ENCODE measurements around the gene LILRB5. TPM values are rescaled to one million over a fixed set of nuclear protein-coding genes. Genes with fewer than 3 reads are reported as not detected.
A peak's percentile ranks its signal among the peaks of the same experiment; 100 is the strongest.
"Not testable (repeated sequence)": the region's sequence is repeated elsewhere in the genome, so short reads cannot be mapped to it uniquely, and the experiment has no call there.

Gene LILRB5
- total and polyA plus RNA-seq, 2 donors (not counting 1 experiment from before 2014, with no cell fraction given): 0.05 TPM; not detected in 1

DNA sequence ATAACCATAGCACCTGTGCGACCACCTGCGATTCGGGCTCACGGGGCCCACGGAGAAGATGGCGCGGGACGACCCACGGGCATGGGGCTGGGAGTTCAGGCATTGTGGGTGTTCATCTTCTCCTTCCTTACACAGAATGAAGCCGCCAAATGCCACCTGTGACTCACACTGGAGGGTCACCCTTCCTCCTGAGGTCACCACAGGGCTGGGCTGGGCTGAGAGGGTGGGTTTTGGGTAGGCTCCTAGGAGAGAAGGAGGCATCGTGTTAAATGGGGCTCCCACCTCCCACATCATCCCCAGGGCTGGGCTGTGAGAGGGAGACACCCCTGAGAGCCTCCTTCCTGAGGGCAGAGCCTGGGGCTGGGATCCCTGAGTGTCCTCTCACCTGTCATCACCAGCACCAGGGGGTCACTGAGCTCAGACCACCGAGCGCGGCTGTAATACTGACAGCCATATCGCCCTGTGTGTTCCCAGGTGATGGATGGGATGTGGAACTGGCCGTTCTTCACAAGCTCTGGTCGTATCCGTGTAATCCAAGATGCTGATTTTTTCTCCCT is 22.4 kb upstream of the LILRB5 start:
- H3K79me2 ChIP-seq (ENCODE audit: control insufficient read depth, insufficient read depth, low read length): no peaks in the 10 kb centered on the region
- TF ChIP-seq EZH2 (IDR thresholded peaks at IDR 0.05; ENCODE audit: borderline replicate concordance, insufficient read depth, low read depth, low read length, poor library complexity, severe bottlenecking): no peak
- TF ChIP-seq, protein P1, sequence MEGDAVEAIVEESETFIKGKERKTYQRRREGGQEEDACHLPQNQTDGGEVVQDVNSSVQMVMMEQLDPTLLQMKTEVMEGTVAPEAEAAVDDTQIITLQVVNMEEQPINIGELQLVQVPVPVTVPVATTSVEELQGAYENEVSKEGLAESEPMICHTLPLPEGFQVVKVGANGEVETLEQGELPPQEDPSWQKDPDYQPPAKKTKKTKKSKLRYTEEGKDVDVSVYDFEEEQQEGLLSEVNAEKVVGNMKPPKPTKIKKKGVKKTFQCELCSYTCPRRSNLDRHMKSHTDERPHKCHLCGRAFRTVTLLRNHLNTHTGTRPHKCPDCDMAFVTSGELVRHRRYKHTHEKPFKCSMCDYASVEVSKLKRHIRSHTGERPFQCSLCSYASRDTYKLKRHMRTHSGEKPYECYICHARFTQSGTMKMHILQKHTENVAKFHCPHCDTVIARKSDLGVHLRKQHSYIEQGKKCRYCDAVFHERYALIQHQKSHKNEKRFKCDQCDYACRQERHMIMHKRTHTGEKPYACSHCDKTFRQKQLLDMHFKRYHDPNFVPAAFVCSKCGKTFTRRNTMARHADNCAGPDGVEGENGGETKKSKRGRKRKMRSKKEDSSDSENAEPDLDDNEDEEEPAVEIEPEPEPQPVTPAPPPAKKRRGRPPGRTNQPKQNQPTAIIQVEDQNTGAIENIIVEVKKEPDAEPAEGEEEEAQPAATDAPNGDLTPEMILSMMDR (IDR thresholded peaks at IDR 0.05): no peak
- ChIA-PET POLR2A (interaction anchor here (0.6 kb wide), 1 partner anchor 51 kb away, joined by 3 read pairs; no protein-coding TSS in a partner anchor), CTCF (interaction anchor here (1.0 to 7.2 kb wide), 2 partner anchors 13 to 109 kb away, joined by 4 to 49 read pairs; no protein-coding TSS in a partner anchor)
- intact Hi-C loops (cut with micrococcal nuclease): no loop called here
- peaks cover 5% of the 10 kb centered on the region for H3K27me3 Mint-ChIP-seq
- H3K9me3 ChIP-seq (ENCODE audit: control extremely low read depth in 1 of 3, control insufficient read depth in 2 of 3, insufficient read depth in 1 of 3, low read length in 2 of 3): peaks cover 0 to 8% (median 0%) of the 10 kb centered on the region in 3 donors
- H3K27me3 ChIP-seq (replicated peaks in 1 of 4; ENCODE audit: control extremely low read depth in 1 of 4, control insufficient read depth in 3 of 4, insufficient read depth in 4 of 4, low read length in 3 of 4): peaks cover 0 to 27% (median 3%) of the 10 kb centered on the region in 4 experiments
- no peaks in the 10 kb centered on the region for H4K20me1 ChIP-seq (ENCODE audit: control insufficient read depth, insufficient read depth, low read length, poor library complexity, severe bottlenecking)
- H3K9me3 Mint-ChIP-seq (ENCODE audit: insufficient read depth): no peaks in the 10 kb centered on the region
- H3K27ac Mint-ChIP-seq: no peak overlapping the region
- H3K4me3 ChIP-seq (ENCODE audit: control extremely low read depth in 1 of 5, extremely low read depth in 1 of 5, insufficient read depth in 1 of 5, low read depth in 2 of 5, low read length in 4 of 5): no peak overlapping the region
- peak overlapping the region; percentile 47 for H3K4me3 Mint-ChIP-seq
- H3K4me2 ChIP-seq (replicated peaks; ENCODE audit: low read depth, low read length, poor library complexity, severe bottlenecking): peak overlapping the region; percentile 52
- H3K36me3 ChIP-seq (replicated peaks in 1 of 2; ENCODE audit: control extremely low read depth in 1 of 2, control insufficient read depth in 1 of 2, extremely low read depth in 1 of 2, insufficient read depth in 2 of 2, low read length in 1 of 2): no peaks in the 10 kb centered on the region
- peaks cover 46 to 49% of the 10 kb centered on the region in 2 donors for H3K4me1 ChIP-seq (ENCODE audit: control insufficient read depth in 2 of 2, insufficient read depth in 2 of 2, low read length in 2 of 2)
- WGBS (ENCODE audit: insufficient coverage): no CpG with 5 or more reads among the region's 18 CpGs
- peaks cover 51% of the 10 kb centered on the region for H3K4me1 Mint-ChIP-seq
- DNase-seq: no peak
- H3K27ac ChIP-seq (ENCODE audit: low read length in 2 of 2): no peak overlapping the region
- no peak for ATAC-seq (ENCODE audit: low read depth)
- no peak overlapping the region for H2AFZ ChIP-seq (ENCODE audit: insufficient read depth, low read depth, low read length, poor library complexity, severe bottlenecking)
- no peak overlapping the region for H3K9ac ChIP-seq (ENCODE audit: low read length)

DNA sequence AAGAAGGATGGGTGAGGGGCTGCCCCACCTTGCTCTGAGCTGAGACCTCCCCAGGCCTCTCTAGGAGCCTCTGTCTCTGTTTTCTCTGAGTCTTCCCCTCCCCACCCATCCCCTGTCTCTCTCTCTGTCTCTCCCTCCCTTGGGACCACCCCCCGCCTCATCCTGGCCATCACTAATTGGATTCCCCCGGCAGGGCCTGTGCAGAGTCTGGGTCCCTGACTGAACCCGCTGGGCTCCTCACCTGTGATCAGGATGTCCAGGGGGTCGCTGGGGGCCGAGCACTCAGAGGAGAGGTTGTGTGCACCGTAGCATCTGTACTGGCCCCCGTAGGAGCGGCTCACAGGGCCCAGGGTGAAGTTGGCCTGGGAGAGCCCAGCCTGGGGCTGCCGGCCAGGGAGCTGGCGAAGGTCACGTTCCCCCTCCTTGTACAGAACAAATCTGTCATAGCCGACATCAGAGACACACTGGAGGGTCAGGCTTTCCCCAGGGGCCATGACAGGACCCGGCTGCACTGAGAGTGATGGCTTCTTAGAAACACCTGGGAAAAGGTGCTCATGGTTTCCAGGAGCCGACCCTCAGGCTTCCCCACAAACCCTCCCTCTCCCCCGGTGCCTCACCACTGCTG is 21.6 kb upstream of the LILRB5 start:
- H3K27ac ChIP-seq (ENCODE audit: low read length in 2 of 2); H3K36me3 ChIP-seq (replicated peaks in 1 of 2; ENCODE audit: control extremely low read depth in 1 of 2, control insufficient read depth in 1 of 2, extremely low read depth in 1 of 2, insufficient read depth in 2 of 2, low read length in 1 of 2); H3K9ac ChIP-seq (ENCODE audit: low read length); H3K27ac Mint-ChIP-seq; DNase-seq; H2AFZ ChIP-seq (ENCODE audit: insufficient read depth, low read depth, low read length, poor library complexity, severe bottlenecking); H3K79me2 ChIP-seq (ENCODE audit: control insufficient read depth, insufficient read depth, low read length); intact Hi-C loops (cut with micrococcal nuclease); H3K9me3 Mint-ChIP-seq (ENCODE audit: insufficient read depth); H3K9me3 ChIP-seq (ENCODE audit: control extremely low read depth in 1 of 3, control insufficient read depth in 2 of 3, insufficient read depth in 1 of 3, low read length in 2 of 3); H3K4me2 ChIP-seq (replicated peaks; ENCODE audit: low read depth, low read length, poor library complexity, severe bottlenecking); H3K4me3 ChIP-seq (ENCODE audit: control extremely low read depth in 1 of 5, extremely low read depth in 1 of 5, insufficient read depth in 1 of 5, low read depth in 2 of 5, low read length in 4 of 5); ATAC-seq (ENCODE audit: low read depth); H4K20me1 ChIP-seq (ENCODE audit: control insufficient read depth, insufficient read depth, low read length, poor library complexity, severe bottlenecking): not testable (repeated sequence)
- ChIA-PET CTCF (interaction anchor here (7.2 kb wide), 1 partner anchor 12 kb away, joined by 49 read pairs; no protein-coding TSS in a partner anchor), POLR2A (interaction anchor here (0.6 kb wide), 1 partner anchor 116 kb away, joined by 4 read pairs; no protein-coding TSS in a partner anchor)
- peaks cover 41 to 42% of the 10 kb centered on the region in 2 donors for H3K4me1 ChIP-seq (ENCODE audit: control insufficient read depth in 2 of 2, insufficient read depth in 2 of 2, low read length in 2 of 2)
- peaks cover 49% of the 10 kb centered on the region for H3K4me1 Mint-ChIP-seq
- H3K27me3 ChIP-seq (replicated peaks in 1 of 4; ENCODE audit: control extremely low read depth in 1 of 4, control insufficient read depth in 3 of 4, insufficient read depth in 4 of 4, low read length in 3 of 4): peaks cover 0 to 27% (median 3%) of the 10 kb centered on the region in 4 experiments
- 93% methylated on average over 14 of the region's 15 CpGs for WGBS (ENCODE audit: insufficient coverage)
- H3K27me3 Mint-ChIP-seq: peaks cover 12% of the 10 kb centered on the region
- peak overlapping the region; percentile 34 for H3K4me3 Mint-ChIP-seq

DNA sequence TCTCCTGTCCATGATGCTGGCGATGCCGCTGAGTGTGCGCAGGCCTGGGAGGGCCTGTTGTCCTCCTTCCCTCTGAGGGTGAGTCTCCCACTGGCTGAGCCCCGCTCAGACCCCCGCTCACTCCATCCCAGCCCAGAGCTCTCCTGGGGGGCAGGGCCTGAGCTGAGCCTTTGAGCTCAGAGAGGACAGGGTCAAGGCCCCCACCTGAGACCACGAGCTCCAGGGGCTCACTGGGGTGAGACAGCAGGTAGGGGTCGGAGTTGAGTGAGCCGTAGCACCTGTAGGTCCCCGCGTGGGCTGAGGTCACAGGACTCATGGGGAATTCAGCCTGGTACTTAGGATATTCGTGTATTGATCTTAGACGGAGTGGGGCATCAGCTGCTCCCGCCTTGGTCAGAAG is 21.0 kb upstream of the LILRB5 start:
- H3K4me3 Mint-ChIP-seq; intact Hi-C loops (cut with micrococcal nuclease); ATAC-seq (ENCODE audit: low read depth); H3K4me3 ChIP-seq (ENCODE audit: control extremely low read depth in 1 of 5, extremely low read depth in 1 of 5, insufficient read depth in 1 of 5, low read depth in 2 of 5, low read length in 4 of 5); H3K9ac ChIP-seq (ENCODE audit: low read length); H2AFZ ChIP-seq (ENCODE audit: insufficient read depth, low read depth, low read length, poor library complexity, severe bottlenecking); H3K4me2 ChIP-seq (replicated peaks; ENCODE audit: low read depth, low read length, poor library complexity, severe bottlenecking); H3K79me2 ChIP-seq (ENCODE audit: control insufficient read depth, insufficient read depth, low read length); H3K36me3 ChIP-seq (replicated peaks in 1 of 2; ENCODE audit: control extremely low read depth in 1 of 2, control insufficient read depth in 1 of 2, extremely low read depth in 1 of 2, insufficient read depth in 2 of 2, low read length in 1 of 2); DNase-seq; H4K20me1 ChIP-seq (ENCODE audit: control insufficient read depth, insufficient read depth, low read length, poor library complexity, severe bottlenecking); H3K9me3 Mint-ChIP-seq (ENCODE audit: insufficient read depth); H3K9me3 ChIP-seq (ENCODE audit: control extremely low read depth in 1 of 3, control insufficient read depth in 2 of 3, insufficient read depth in 1 of 3, low read length in 2 of 3); H3K27ac Mint-ChIP-seq; H3K27ac ChIP-seq (ENCODE audit: low read length in 2 of 2): not testable (repeated sequence)
- POLR2A ChIA-PET: interaction anchor here (0.6 kb wide), 1 partner anchor 117 kb away, joined by 4 read pairs; no protein-coding TSS in a partner anchor
- peaks cover 35% of the 10 kb centered on the region in 2 donors for H3K4me1 ChIP-seq (ENCODE audit: control insufficient read depth in 2 of 2, insufficient read depth in 2 of 2, low read length in 2 of 2)
- WGBS (ENCODE audit: insufficient coverage): 92% methylated on average over 13 of the region's 13 CpGs
- CTCF ChIA-PET: interaction anchor here (7.2 kb wide), 1 partner anchor 11 kb away, joined by 49 read pairs; no protein-coding TSS in a partner anchor
- peaks cover 0 to 27% (median 3%) of the 10 kb centered on the region in 4 experiments for H3K27me3 ChIP-seq (replicated peaks in 1 of 4; ENCODE audit: control extremely low read depth in 1 of 4, control insufficient read depth in 3 of 4, insufficient read depth in 4 of 4, low read length in 3 of 4)
- Mint-ChIP-seq H3K4me1 (peaks cover 46% of the 10 kb centered on the region), H3K27me3 (peaks cover 16% of the 10 kb centered on the region)

All from B cell (primary cell).